SK-N-SH (cell line): ENCODE measurements around the gene PPM1A. TPM values are rescaled to one million over a fixed set of nuclear protein-coding genes. Genes with fewer than 3 reads are reported as not detected.

Source experiments
- CTCF ChIA-PET: fragments of 300-600, 350-600 bp; formaldehyde crosslinking; extraction: SDS; loops from one replicate; lab custom pipeline; 2021; lab: Yijun Ruan, JAX
- POLR2A ChIA-PET: fragments of 350-600 bp; sonication (Branson Sonifier 250); formaldehyde crosslinking; extraction: SDS; loops from one replicate; lab custom pipeline; 2020; ENCODE audit warnings: antibody characterized with exemption, inconsistent platforms; lab: Yijun Ruan, JAX
- DNase-seq: peaks from one replicate; pipeline ENCODE4 v3.0.0; 2012
- H2AFZ ChIP-seq: fragments of 200-600 bp; sonication (generic); 2 replicates; pipeline ENCODE4 v1.8.1; 2016; ENCODE audit warnings: antibody characterized with exemption, mild to moderate bottlenecking, low read depth
- H3F3A ChIP-seq: fragments of 200-600 bp; sonication (generic); replicated peaks from 2 replicates; pipeline ENCODE3; 2016; ENCODE audit warnings: antibody characterized with exemption, mild to moderate bottlenecking; ENCODE audit not compliant: insufficient read depth
- H3K27ac ChIP-seq, 2 experiments: fragments of 200-500 bp in 1 of 2; fragments of 200-600 bp in 1 of 2; sonication (Bioruptor generic) in 1 of 2; sonication (generic), shearing (Covaris generic) in 1 of 2; 2 replicates each; pipeline versions ENCODE4 v1.5.1 to v1.6.1; 2014 to 2016; ENCODE audit warnings: low read depth in 2 of 2, inconsistent platforms in 1 of 2, low read length in 1 of 2, mild to moderate bottlenecking in 1 of 2, mixed read lengths in 1 of 2
- H3K27me3 ChIP-seq: fragments of 200-600 bp; sonication (generic), shearing (Covaris generic); 2 replicates; pipeline ENCODE4 v1.6.1; 2016; ENCODE audit warnings: mixed run types; ENCODE audit not compliant: insufficient read depth
- H3K36me3 ChIP-seq, 2 experiments: fragments of 200-500 bp in 1 of 2; fragments of 200-600 bp in 1 of 2; sonication (Bioruptor generic) in 1 of 2; sonication (generic) in 1 of 2; replicated peaks in 1 of 2; 2 replicates each; pipeline versions ENCODE3 to v1.5.1; 2014 to 2016; ENCODE audit warnings: low read length in 1 of 2, mild to moderate bottlenecking in 1 of 2; ENCODE audit not compliant: insufficient read depth in 2 of 2, control insufficient read depth in 1 of 2
- H3K4me1 ChIP-seq, 2 experiments: fragments of 200-500 bp in 1 of 2; fragments of 200-600 bp in 1 of 2; sonication (Bioruptor generic) in 1 of 2; sonication (generic), shearing (Covaris generic) in 1 of 2; 2 replicates each; pipeline versions ENCODE4 v1.5.1 to v1.6.1; 2014 to 2016; ENCODE audit warnings: low read depth in 1 of 2, low read length in 1 of 2, mixed run types in 1 of 2; ENCODE audit not compliant: insufficient read depth in 2 of 2, control insufficient read depth in 1 of 2
- H3K4me2 ChIP-seq: fragments of 200-600 bp; sonication (generic), shearing (Covaris generic); 2 replicates; pipeline ENCODE4 v1.6.1; 2017; ENCODE audit warnings: mixed run types
- H3K4me3 ChIP-seq, 2 experiments: fragments of 200-500 bp in 1 of 2; fragments of 200-600 bp in 1 of 2; sonication (Bioruptor generic) in 1 of 2; sonication (generic), shearing (Covaris generic) in 1 of 2; 2 replicates each; pipeline versions ENCODE4 v1.5.1 to v1.8.1; 2014 to 2016; ENCODE audit warnings: low read depth in 2 of 2, inconsistent platforms in 1 of 2, low read length in 1 of 2, mild to moderate bottlenecking in 1 of 2, mixed read lengths in 1 of 2, moderate library complexity in 1 of 2
- H3K79me2 ChIP-seq: fragments of 200-600 bp; sonication (generic); 2 replicates; pipeline ENCODE4 v1.8.1; 2017; ENCODE audit warnings: mild to moderate bottlenecking; ENCODE audit not compliant: insufficient read depth
- H3K9ac ChIP-seq: fragments of 200-600 bp; sonication (generic); 2 replicates; pipeline ENCODE4 v1.6.1; 2017; ENCODE audit warnings: mixed run types
- H3K9me2 ChIP-seq: fragments of 200-600 bp; sonication (generic); 2 replicates; pipeline ENCODE4 v1.6.1; 2017; ENCODE audit warnings: mixed run types
- H3K9me3 ChIP-seq: fragments of 200-600 bp; sonication (generic); 2 replicates; pipeline ENCODE4 v1.6.1; 2017; ENCODE audit warnings: mixed run types, mild to moderate bottlenecking, moderate library complexity
- H4K20me1 ChIP-seq: fragments of 200-600 bp; sonication (generic); 2 replicates; pipeline ENCODE4 v1.6.1; 2017; ENCODE audit warnings: mild to moderate bottlenecking, mixed run types; ENCODE audit not compliant: insufficient read depth
- CHD2 ChIP-seq: fragments of 150-350 bp; IDR thresholded peaks from 2 replicates; pipeline ENCODE4 v1.6.1; 2018; ENCODE audit warnings: low read length; ENCODE audit not compliant: partially characterized antibody
- ELF1 ChIP-seq: IDR thresholded peaks from 2 replicates; pipeline ENCODE4 v1.4.0; 2012
- EZH2phosphoT487 ChIP-seq: fragments of 200-600 bp; sonication (generic); IDR thresholded peaks from 2 replicates; pipeline ENCODE4 v1.6.1; 2017; ENCODE audit warnings: low read depth, mixed run types, mild to moderate bottlenecking, antibody characterized with exemption, moderate library complexity, borderline replicate concordance
- FOXM1 ChIP-seq: IDR thresholded peaks from 2 replicates; pipeline ENCODE4 v1.4.0; 2012; ENCODE audit warnings: low read depth, mild to moderate bottlenecking
- GATA2 ChIP-seq: sonication (generic); formaldehyde crosslinking; IDR thresholded peaks from 2 replicates; pipeline ENCODE4 v1.5.0; 2020; ENCODE audit warnings: mild to moderate bottlenecking, missing genetic modification reagents
- MAX ChIP-seq: IDR thresholded peaks from 2 replicates; pipeline ENCODE4 v1.4.0; 2012; ENCODE audit warnings: low read depth
- MEF2A ChIP-seq: IDR thresholded peaks from 2 replicates; pipeline ENCODE4 v1.4.0; 2012; ENCODE audit warnings: low read depth, borderline replicate concordance
- NFIC ChIP-seq: IDR thresholded peaks from 2 replicates; pipeline ENCODE4 v1.4.0; 2012; ENCODE audit warnings: borderline replicate concordance
- NRF1 ChIP-seq: IDR thresholded peaks from 2 replicates; pipeline ENCODE4 v1.6.1; 2012; ENCODE audit warnings: low read depth, mild to moderate bottlenecking, low read length
- PBX3 ChIP-seq: IDR thresholded peaks from 2 replicates; pipeline ENCODE4; 2012
- USF1 ChIP-seq: IDR thresholded peaks from 2 replicates; pipeline ENCODE4 v1.4.0; 2012; ENCODE audit warnings: low read depth, borderline replicate concordance
- YY1 ChIP-seq: IDR thresholded peaks from 2 replicates; pipeline ENCODE4 v1.4.0; 2012; ENCODE audit warnings: low read depth, mild to moderate bottlenecking
- WGBS: methylation state at CpG from one replicate; pipeline ENCODE4 v1.1.6; 2017; ENCODE audit warnings: low lambda C conversion rate; 5-methylcytosine and 5-hydroxymethylcytosine counted together
- polyA plus RNA-seq, 3 experiments: library from polyadenylated mRNA; depleted of rRNA; stranded (reverse); fragments of >200 nt; gene quantifications; 2 replicates each; pipeline ENCODE4 v1.2.3, GENCODE V29; 2012

PPM1A gene
- polyA plus RNA-seq, 1 of the 3 experiments (the other 2 are of a cell fraction), result 12.3 TPM

GRCh38 chr14:60204843-60205774 is 43.9 kb upstream of the PPM1A start (continued):
- TF ChIP-seq USF1, result no peak
- TF ChIP-seq FOXM1, result no peak
- TF ChIP-seq ELF1, result no peak
- no peak for TF ChIP-seq MAX
- TF ChIP-seq PBX3, result no peak
- no peak for TF ChIP-seq MEF2A
- no peak for TF ChIP-seq YY1

GRCh38 chr14:60206249-60206670 is 42.8 kb upstream of the PPM1A start:
- Histone ChIP-seq H3K27me3 (no peaks in the 10 kb centered on the region; the same call in 1 of the 2 replicates), H2AFZ (no peak overlapping the region), H3K27ac (no peak overlapping the region), H3K9me2 (no peaks in the 10 kb centered on the region), H3K4me2 (no peak overlapping the region), H4K20me1 (no peaks in the 10 kb centered on the region), H3K4me1 (peaks cover 0 to 4% of the 10 kb centered on the region in 2 experiments; a peak in 2 of 4 replicates), H3K79me2 (no peaks in the 10 kb centered on the region), H3K9me3 (no peaks in the 10 kb centered on the region)
- ChIA-PET POLR2A (no interaction called here), CTCF (interaction anchor here (1.0 kb wide), 2 partner anchors 22 to 56 kb away, joined by 3 to 4 read pairs; no protein-coding TSS in a partner anchor)
- no peak for DNase-seq
- TF ChIP-seq GATA2 (CRISPR knock-in tag) (no peak), NFIC (no peak), CHD2 (no peak), MAX (no peak), EZH2phosphoT487 (no peak), NRF1 (no peak)
- TF ChIP-seq, all 33 proteins: peak for 0
- WGBS, result 45% methylated on average over 7 of the region's 7 CpGs
- H3K9ac ChIP-seq, result no peak overlapping the region
- no peaks in the 10 kb centered on the region for H3K36me3 ChIP-seq
- H3K4me3 ChIP-seq, result no peak overlapping the region
- no peaks in the 10 kb centered on the region for H3F3A ChIP-seq
